ENCODE data around the gene PLA2G2D. TPM values are rescaled to one million over a fixed set of nuclear protein-coding genes. Genes with fewer than 3 reads are reported as not detected.

PLA2G2D gene
- polyA plus RNA-seq, 2 donors: 0.02 TPM; not detected in 1

- peaks cover 0 to 4% of the 10 kb centered on the region in 2 donors for H3K4me1 ChIP-seq (ENCODE audit: control insufficient read depth in 2 of 2, insufficient read depth in 2 of 2, low read length in 1 of 2)
- no peaks in the 10 kb centered on the region for H3K9me3 ChIP-seq (ENCODE audit: control insufficient read depth in 2 of 2, insufficient read depth in 1 of 2, low read depth in 1 of 2, low read length in 1 of 2)
- no peak overlapping the region for H3K4me3 ChIP-seq (ENCODE audit: low read depth in 1 of 2, low read length in 2 of 2)
- H3K27me3 ChIP-seq (ENCODE audit: control insufficient read depth in 1 of 2, insufficient read depth in 2 of 2, low read length in 2 of 2): no peaks in the 10 kb centered on the region
- H3K36me3 ChIP-seq (ENCODE audit: control insufficient read depth in 2 of 2, insufficient read depth in 2 of 2, low read length in 1 of 2): no peaks in the 10 kb centered on the region
- 56 to 65% methylated on average over 13 of the region's 13 CpGs for WGBS, 2 donors
- H3K27ac ChIP-seq (ENCODE audit: low read depth in 2 of 2, low read length in 1 of 2): no peak overlapping the region
Observed at GRCh38 chr1:20143734-20144565, 24.6 kb upstream of the PLA2G2D start.

GRCh38 chr1:20143318-20143717 lies 24.0 kb upstream of the PLA2G2D start:
- WGBS, 2 donors: 87 to 92% methylated on average over 8 of the region's 8 CpGs
- no peak overlapping the region for H3K27ac ChIP-seq (ENCODE audit: low read depth in 2 of 2, low read length in 1 of 2)
- H3K36me3 ChIP-seq (ENCODE audit: control insufficient read depth in 2 of 2, insufficient read depth in 2 of 2, low read length in 1 of 2): no peaks in the 10 kb centered on the region
- no peak overlapping the region for H3K4me3 ChIP-seq (ENCODE audit: low read depth in 1 of 2, low read length in 2 of 2)
- peaks cover 0 to 4% of the 10 kb centered on the region in 2 donors for H3K4me1 ChIP-seq (ENCODE audit: control insufficient read depth in 2 of 2, insufficient read depth in 2 of 2, low read length in 1 of 2)
- no peaks in the 10 kb centered on the region for H3K27me3 ChIP-seq (ENCODE audit: control insufficient read depth in 1 of 2, insufficient read depth in 2 of 2, low read length in 2 of 2)
- H3K9me3 ChIP-seq (ENCODE audit: control insufficient read depth in 2 of 2, insufficient read depth in 1 of 2, low read depth in 1 of 2, low read length in 1 of 2): no peaks in the 10 kb centered on the region

- Histone ChIP-seq H3K4me3 (ENCODE audit: low read depth in 1 of 2, low read length in 2 of 2) (no peak overlapping the region), H3K4me1 (ENCODE audit: control insufficient read depth in 2 of 2, insufficient read depth in 2 of 2, low read length in 1 of 2) (peaks cover 0 to 5% of the 10 kb centered on the region in 2 donors), H3K27ac (ENCODE audit: low read depth in 2 of 2, low read length in 1 of 2) (no peak overlapping the region), H3K9me3 (ENCODE audit: control insufficient read depth in 2 of 2, insufficient read depth in 1 of 2, low read depth in 1 of 2, low read length in 1 of 2) (no peaks in the 10 kb centered on the region), H3K36me3 (ENCODE audit: control insufficient read depth in 2 of 2, insufficient read depth in 2 of 2, low read length in 1 of 2) (no peaks in the 10 kb centered on the region), H3K27me3 (ENCODE audit: control insufficient read depth in 1 of 2, insufficient read depth in 2 of 2, low read length in 2 of 2) (no peaks in the 10 kb centered on the region)
- 83 to 84% methylated on average over 13 of the region's 13 CpGs for WGBS, 2 donors
Observed at GRCh38 chr1:20142001-20142710, 22.8 kb upstream of the PLA2G2D start.

- Histone ChIP-seq H3K27me3 (ENCODE audit: control insufficient read depth in 1 of 2, insufficient read depth in 2 of 2, low read length in 2 of 2) (no peaks in the 10 kb centered on the region), H3K27ac (ENCODE audit: low read depth in 2 of 2, low read length in 1 of 2) (no peak overlapping the region), H3K9me3 (ENCODE audit: control insufficient read depth in 2 of 2, insufficient read depth in 1 of 2, low read depth in 1 of 2, low read length in 1 of 2) (no peaks in the 10 kb centered on the region), H3K4me1 (ENCODE audit: control insufficient read depth in 2 of 2, insufficient read depth in 2 of 2, low read length in 1 of 2) (peaks cover 0 to 6% of the 10 kb centered on the region in 2 donors), H3K4me3 (ENCODE audit: low read depth in 1 of 2, low read length in 2 of 2) (no peak overlapping the region), H3K36me3 (ENCODE audit: control insufficient read depth in 2 of 2, insufficient read depth in 2 of 2, low read length in 1 of 2) (no peaks in the 10 kb centered on the region)
- WGBS, 2 donors: 91% methylated on average over 7 of the region's 7 CpGs
Observed at GRCh38 chr1:20141466-20141865, 22.1 kb upstream of the PLA2G2D start.

- Histone ChIP-seq H3K27ac (ENCODE audit: low read depth in 2 of 2, low read length in 1 of 2) (no peak overlapping the region), H3K36me3 (ENCODE audit: control insufficient read depth in 2 of 2, insufficient read depth in 2 of 2, low read length in 1 of 2) (no peaks in the 10 kb centered on the region), H3K27me3 (ENCODE audit: control insufficient read depth in 1 of 2, insufficient read depth in 2 of 2, low read length in 2 of 2) (no peaks in the 10 kb centered on the region), H3K4me3 (ENCODE audit: low read depth in 1 of 2, low read length in 2 of 2) (no peak overlapping the region), H3K4me1 (ENCODE audit: control insufficient read depth in 2 of 2, insufficient read depth in 2 of 2, low read length in 1 of 2) (peaks cover 0 to 6% of the 10 kb centered on the region in 2 donors), H3K9me3 (ENCODE audit: control insufficient read depth in 2 of 2, insufficient read depth in 1 of 2, low read depth in 1 of 2, low read length in 1 of 2) (no peaks in the 10 kb centered on the region)
- WGBS, 2 donors: 85 to 87% methylated on average over 9 of the region's 9 CpGs
Observed at GRCh38 chr1:20141001-20141400, 21.7 kb upstream of the PLA2G2D start.

- Histone ChIP-seq H3K27ac (ENCODE audit: low read depth in 2 of 2, low read length in 1 of 2) (no peak overlapping the region), H3K36me3 (ENCODE audit: control insufficient read depth in 2 of 2, insufficient read depth in 2 of 2, low read length in 1 of 2) (no peaks in the 10 kb centered on the region), H3K4me3 (ENCODE audit: low read depth in 1 of 2, low read length in 2 of 2) (no peak overlapping the region), H3K4me1 (ENCODE audit: control insufficient read depth in 2 of 2, insufficient read depth in 2 of 2, low read length in 1 of 2) (peaks cover 0 to 6% of the 10 kb centered on the region in 2 donors), H3K9me3 (ENCODE audit: control insufficient read depth in 2 of 2, insufficient read depth in 1 of 2, low read depth in 1 of 2, low read length in 1 of 2) (no peaks in the 10 kb centered on the region), H3K27me3 (ENCODE audit: control insufficient read depth in 1 of 2, insufficient read depth in 2 of 2, low read length in 2 of 2) (no peaks in the 10 kb centered on the region)
- WGBS, 2 donors: 82 to 89% methylated on average over 13 of the region's 13 CpGs
Observed at GRCh38 chr1:20139776-20140612, 20.7 kb upstream of the PLA2G2D start.

GRCh38 chr1:20138961-20139550 lies 19.7 kb upstream of the PLA2G2D start, which contains the start of gene PLA2G2F:
Gene PLA2G2F (plus strand): TSS chr1:20139323. CDS start chr1:20139428, 105 bp downstream.
- Histone ChIP-seq H3K36me3 (ENCODE audit: control insufficient read depth in 2 of 2, insufficient read depth in 2 of 2, low read length in 1 of 2) (no peaks in the 10 kb centered on the region), H3K27me3 (ENCODE audit: control insufficient read depth in 1 of 2, insufficient read depth in 2 of 2, low read length in 2 of 2) (no peaks in the 10 kb centered on the region), H3K9me3 (ENCODE audit: control insufficient read depth in 2 of 2, insufficient read depth in 1 of 2, low read depth in 1 of 2, low read length in 1 of 2) (no peaks in the 10 kb centered on the region), H3K27ac (ENCODE audit: low read depth in 2 of 2, low read length in 1 of 2) (no peak within 1 kb of the TSS), H3K4me1 (ENCODE audit: control insufficient read depth in 2 of 2, insufficient read depth in 2 of 2, low read length in 1 of 2) (peaks cover 0 to 3% of the 10 kb centered on the region in 2 donors), H3K4me3 (ENCODE audit: low read depth in 1 of 2, low read length in 2 of 2) (no peak within 1 kb of the TSS)
- 89 to 91% methylated on average over 9 of the region's 9 CpGs for WGBS, 2 donors

- Histone ChIP-seq H3K4me3 (ENCODE audit: low read depth in 1 of 2, low read length in 2 of 2) (no peak overlapping the region), H3K36me3 (ENCODE audit: control insufficient read depth in 2 of 2, insufficient read depth in 2 of 2, low read length in 1 of 2) (no peaks in the 10 kb centered on the region), H3K27me3 (ENCODE audit: control insufficient read depth in 1 of 2, insufficient read depth in 2 of 2, low read length in 2 of 2) (no peaks in the 10 kb centered on the region), H3K9me3 (ENCODE audit: control insufficient read depth in 2 of 2, insufficient read depth in 1 of 2, low read depth in 1 of 2, low read length in 1 of 2) (no peaks in the 10 kb centered on the region), H3K27ac (ENCODE audit: low read depth in 2 of 2, low read length in 1 of 2) (no peak overlapping the region), H3K4me1 (ENCODE audit: control insufficient read depth in 2 of 2, insufficient read depth in 2 of 2, low read length in 1 of 2) (peaks cover 0 to 3% of the 10 kb centered on the region in 2 donors)
- WGBS, 2 donors: 90 to 91% methylated on average over 6 of the region's 6 CpGs
Observed at GRCh38 chr1:20138346-20138745, 19.0 kb upstream of the PLA2G2D start.

GRCh38 chr1:20137604-20138003 lies 18.3 kb upstream of the PLA2G2D start:
- H3K36me3 ChIP-seq (ENCODE audit: control insufficient read depth in 2 of 2, insufficient read depth in 2 of 2, low read length in 1 of 2): no peaks in the 10 kb centered on the region
- no peak overlapping the region for H3K27ac ChIP-seq (ENCODE audit: low read depth in 2 of 2, low read length in 1 of 2)
- peaks cover 0 to 3% of the 10 kb centered on the region in 2 donors for H3K4me1 ChIP-seq (ENCODE audit: control insufficient read depth in 2 of 2, insufficient read depth in 2 of 2, low read length in 1 of 2)
- no peaks in the 10 kb centered on the region for H3K27me3 ChIP-seq (ENCODE audit: control insufficient read depth in 1 of 2, insufficient read depth in 2 of 2, low read length in 2 of 2)
- no peak overlapping the region for H3K4me3 ChIP-seq (ENCODE audit: low read depth in 1 of 2, low read length in 2 of 2)
- H3K9me3 ChIP-seq (ENCODE audit: control insufficient read depth in 2 of 2, insufficient read depth in 1 of 2, low read depth in 1 of 2, low read length in 1 of 2): no peaks in the 10 kb centered on the region
- 86 to 87% methylated on average over 1 of the region's 1 CpG for WGBS, 2 donors
